ENCODE results near the gene CDC37L1.

GRCh38 chr9:4714266-4715016 is 35.1 kb downstream of the CDC37L1 start:
- TF ChIP-seq CTCF (IDR thresholded peaks at IDR 0.05): no peak
- no peak for TF ChIP-seq POLR2A (IDR thresholded peaks at IDR 0.05)
